NCI-H226 (cell line): ENCODE data around the gene EEF1AKMT2.

Experiments
- DNase-seq: peaks from one replicate; pipeline ENCODE4 v3.0.0-alpha.2; 2015

EEF1AKMT2 gene

GRCh38 chr10:124736491-124737136, 55.1 kb downstream of the EEF1AKMT2 start:
- DNase-seq = peak; percentile 79

GRCh38 chr10:124735491-124736286, 56.0 kb downstream of the EEF1AKMT2 start:
- no peak for DNase-seq

- no peak for DNase-seq
These were observed 57.1 kb downstream of the EEF1AKMT2 start for GRCh38 chr10:124734311-124735166.

GRCh38 chr10:124733571-124734245, 58.0 kb downstream of the EEF1AKMT2 start:
- no peak for DNase-seq

GRCh38 chr10:124732931-124733570, 58.6 kb downstream of the EEF1AKMT2 start:
- DNase-seq = no peak

GRCh38 chr10:124731551-124731950, 60.1 kb downstream of the EEF1AKMT2 start:
- no peak for DNase-seq

GRCh38 chr10:124730790-124731189, 60.9 kb downstream of the EEF1AKMT2 start:
- DNase-seq = no peak

GRCh38 chr10:124728830-124729661, 62.6 kb downstream of the EEF1AKMT2 start:
- DNase-seq = no peak

- DNase-seq = no peak
These were observed 63.4 kb downstream of the EEF1AKMT2 start for GRCh38 chr10:124728071-124728829.

- no peak for DNase-seq
These were observed 64.2 kb downstream of the EEF1AKMT2 start for GRCh38 chr10:124727361-124727960.

GRCh38 chr10:124725791-124726190, 65.9 kb downstream of the EEF1AKMT2 start:
- DNase-seq = no peak

- no peak for DNase-seq
These were observed 66.5 kb downstream of the EEF1AKMT2 start for GRCh38 chr10:124725171-124725631.

GRCh38 chr10:124724279-124725027, 67.2 kb downstream of the EEF1AKMT2 start:
- DNase-seq = no peak

GRCh38 chr10:124723826-124724225, 67.9 kb downstream of the EEF1AKMT2 start:
- no peak for DNase-seq

GRCh38 chr10:124722798-124723783, 68.6 kb downstream of the EEF1AKMT2 start:
- no peak for DNase-seq

- no peak for DNase-seq
These were observed 70.2 kb downstream of the EEF1AKMT2 start for GRCh38 chr10:124721330-124722045.

- no peak for DNase-seq
These were observed 72.4 kb downstream of the EEF1AKMT2 start for GRCh38 chr10:124719213-124719851.
